GM18907 (cell line): Measurements from ENCODE around the gene GJB5.

Source experiments
- ATAC-seq: cut with Tn5 transposase; IDR thresholded peaks from one replicate; pipeline ENCODE4 v1.9.1; 2021; ENCODE audit warnings: mild to moderate bottlenecking, moderate library complexity; ENCODE audit not compliant: unreplicated experiment

Gene GJB5

GRCh38 chr1:34792868-34793727, 38.3 kb downstream of the GJB5 start, which contains the start of gene GJA4:
Gene GJA4, plus strand, starts transcription at chr1:34792999. Its CDS starts 1,215 bp downstream, at chr1:34794214.
- ATAC-seq = no peak

GRCh38 chr1:34794001-34794789, 39.3 kb downstream of the GJB5 start:
- no peak for ATAC-seq

- no peak for ATAC-seq
Observed at GRCh38 chr1:34794790-34795180, 39.9 kb downstream of the GJB5 start.

- ATAC-seq = no peak
Observed at GRCh38 chr1:34795916-34796315, 41.1 kb downstream of the GJB5 start.

GRCh38 chr1:34796990-34797389, 42.1 kb downstream of the GJB5 start:
- ATAC-seq = peak; percentile 74

- ATAC-seq = no peak
Observed at GRCh38 chr1:34800214-34800613, 45.4 kb downstream of the GJB5 start.

- no peak for ATAC-seq
Observed at GRCh38 chr1:34803770-34804169, 48.9 kb downstream of the GJB5 start.

- ATAC-seq = no peak
Observed at GRCh38 chr1:34806396-34806795, 51.5 kb downstream of the GJB5 start.
